ENCODE results near the gene IRF7. TPM values are rescaled to one million over a fixed set of nuclear protein-coding genes. Genes with fewer than 3 reads are reported as not detected.
"Not testable (repeated sequence)": the region's sequence is repeated elsewhere in the genome, so short reads cannot be mapped to it uniquely, and the experiment has no call there.

Gene IRF7
- total and polyA plus RNA-seq, 4 donors: 15.7 to 62.4 (median 37.0) TPM

- Histone ChIP-seq H3K9ac (ENCODE audit: low read depth in 1 of 2, low read length in 2 of 2) (no peak overlapping the region), H3K4me1 (ENCODE audit: control insufficient read depth in 4 of 4, insufficient read depth in 4 of 4, low read length in 3 of 4) (peaks cover 16 to 53% (median 42%) of the 10 kb centered on the region in 4 donors), H3K36me3 (ENCODE audit: control insufficient read depth in 4 of 4, insufficient read depth in 3 of 4, low read depth in 1 of 4, low read length in 3 of 4) (no peaks in the 10 kb centered on the region), H3K27me3 (ENCODE audit: control insufficient read depth in 4 of 4, insufficient read depth in 4 of 4, low read length in 3 of 4) (no peaks in the 10 kb centered on the region), H3K4me3 (ENCODE audit: low read depth in 1 of 3, low read length in 3 of 3) (peak overlapping the region; percentile 14 to 72 (median 48)), H3K27ac (ENCODE audit: low read depth in 1 of 2, low read length in 2 of 2) (no peak overlapping the region), H3K9me3 (ENCODE audit: control insufficient read depth in 4 of 4, low read length in 3 of 4) (no peaks in the 10 kb centered on the region)
- DNase-seq (ENCODE audit: low spot score): no peak
- WGBS: 39% methylated on average over 25 of the region's 25 CpGs
- TF ChIP-seq MAX (IDR thresholded peaks at IDR 0.05) (no peak), HNF4A (conservative IDR thresholded peaks at IDR 0.05) (no peak), REST (IDR thresholded peaks at IDR 0.05) (no peak), NR2F2 (IDR thresholded peaks at IDR 0.05) (no peak), FOXA1 (IDR thresholded peaks at IDR 0.05) (no peak), ATF3 (IDR thresholded peaks at IDR 0.05) (no peak), RXRA (IDR thresholded peaks at IDR 0.05) (no peak), JUND (IDR thresholded peaks at IDR 0.05) (no peak), RAD21 (IDR thresholded peaks at IDR 0.05) (no peak), ZBTB33 (IDR thresholded peaks at IDR 0.05) (no peak), FOXA2 (IDR thresholded peaks at IDR 0.05) (no peak), HNF4G (IDR thresholded peaks at IDR 0.05) (no peak), GABPA (IDR thresholded peaks at IDR 0.05 in 1 of 2, conservative IDR thresholded peaks at IDR 0.05 in 1 of 2) (no peak), SP1 (IDR thresholded peaks at IDR 0.05) (no peak), EGR1 (IDR thresholded peaks at IDR 0.05; ENCODE audit: low read depth in 2 of 2) (no peak), YY1 (IDR thresholded peaks at IDR 0.05) (no peak)
These were observed 41.0 kb downstream of the IRF7 start for GRCh38 chr11:574632-575312.

- H3K9me3 ChIP-seq (ENCODE audit: control insufficient read depth in 4 of 4, low read length in 3 of 4); H3K27me3 ChIP-seq (ENCODE audit: control insufficient read depth in 4 of 4, insufficient read depth in 4 of 4, low read length in 3 of 4); H3K36me3 ChIP-seq (ENCODE audit: control insufficient read depth in 4 of 4, insufficient read depth in 3 of 4, low read depth in 1 of 4, low read length in 3 of 4); H3K27ac ChIP-seq (ENCODE audit: low read depth in 1 of 2, low read length in 2 of 2); DNase-seq (ENCODE audit: low spot score); H3K9ac ChIP-seq (ENCODE audit: low read depth in 1 of 2, low read length in 2 of 2); H3K4me3 ChIP-seq (ENCODE audit: low read depth in 1 of 3, low read length in 3 of 3): not testable (repeated sequence)
- 79% methylated on average over 14 of the region's 14 CpGs for WGBS
- peaks cover 14 to 51% (median 37%) of the 10 kb centered on the region in 4 donors for H3K4me1 ChIP-seq (ENCODE audit: control insufficient read depth in 4 of 4, insufficient read depth in 4 of 4, low read length in 3 of 4)
These were observed 41.6 kb downstream of the IRF7 start for GRCh38 chr11:574031-574570.

Measured in liver (tissue), 9 donors.